SH-SY5Y (cell line): Measurements from ENCODE around the gene RDH14.

Experiments used
- GATA2 ChIP-seq: IDR thresholded peaks from 2 replicates; pipeline ENCODE4 v1.6.1; 2011; ENCODE audit warnings: mild to moderate bottlenecking, low read depth, low read length
- GATA3 ChIP-seq: IDR thresholded peaks from 2 replicates; pipeline ENCODE4 v1.6.1; 2011; ENCODE audit warnings: low read depth, mild to moderate bottlenecking, low read length, moderate library complexity

RDH14 gene

GRCh38 chr2:18560031-18560796 lies at the start of gene RDH14:
RDH14 (minus strand) TSS chr2:18560653; CDS start chr2:18560572, 81 bp downstream.
- TF ChIP-seq GATA2 (no peak), GATA3 (no peak)

- TF ChIP-seq GATA2 = no peak
- TF ChIP-seq GATA3 = no peak
Measured at GRCh38 chr2:18610090-18610489, 49.6 kb upstream of the RDH14 start.

- no peak for TF ChIP-seq GATA3
- TF ChIP-seq GATA2 = no peak
Measured at GRCh38 chr2:18605115-18605514, 44.7 kb upstream of the RDH14 start.

GRCh38 chr2:18604531-18604885 lies 44.1 kb upstream of the RDH14 start:
- no peak for TF ChIP-seq GATA2
- TF ChIP-seq GATA3 = no peak

- peak; percentile 90 for TF ChIP-seq GATA3
- peak; percentile 73 for TF ChIP-seq GATA2
Measured at GRCh38 chr2:18603854-18604530, 43.5 kb upstream of the RDH14 start.

- TF ChIP-seq GATA2 (no peak), GATA3 (no peak)
Measured at GRCh38 chr2:18602298-18602697, 41.8 kb upstream of the RDH14 start.

GRCh38 chr2:18600255-18600613 lies 39.8 kb upstream of the RDH14 start:
- TF ChIP-seq GATA2 (no peak), GATA3 (no peak)

GRCh38 chr2:18599509-18600254 lies 39.2 kb upstream of the RDH14 start:
- TF ChIP-seq GATA2 = no peak
- no peak for TF ChIP-seq GATA3

GRCh38 chr2:18598848-18599484 lies 38.5 kb upstream of the RDH14 start:
- TF ChIP-seq GATA2 = no peak
- TF ChIP-seq GATA3 = no peak

- TF ChIP-seq GATA2 (no peak), GATA3 (no peak)
Measured at GRCh38 chr2:18597618-18598017, 37.2 kb upstream of the RDH14 start.

- TF ChIP-seq GATA3 = no peak
- no peak for TF ChIP-seq GATA2
Measured at GRCh38 chr2:18596993-18597392, 36.5 kb upstream of the RDH14 start.

GRCh38 chr2:18593496-18593895 lies 33.0 kb upstream of the RDH14 start:
- TF ChIP-seq GATA3 = no peak
- TF ChIP-seq GATA2 = no peak

- TF ChIP-seq GATA3 = no peak
- TF ChIP-seq GATA2 = no peak
Measured at GRCh38 chr2:18592372-18592771, 31.9 kb upstream of the RDH14 start.

- TF ChIP-seq GATA3 (no peak), GATA2 (no peak)
Measured at GRCh38 chr2:18589354-18589753, 28.9 kb upstream of the RDH14 start, which contains the start of gene NT5C1B. NT5C1B (minus strand) TSS chr2:18589569; CDS start chr2:18589468, 101 bp downstream.

GRCh38 chr2:18588802-18589201 lies 28.3 kb upstream of the RDH14 start:
- TF ChIP-seq GATA3 = no peak
